ENCODE measurements around the gene COL4A6. TPM values are rescaled to one million over a fixed set of nuclear protein-coding genes. Genes with fewer than 3 reads are reported as not detected.

Gene COL4A6
- total RNA-seq, 1 donor from 2014 or later: 1.8 TPM

GRCh38 chrX:108310506-108310905 is 127.7 kb downstream of the COL4A6 start:
- intact Hi-C loops (cut with DNase I): no loop called here
- DNase-seq: no peak
- TF ChIP-seq CTCF (IDR thresholded peaks at IDR 0.05): no peak

GRCh38 chrX:108309144-108309543 is 129.1 kb downstream of the COL4A6 start:
- no peaks in the 10 kb centered on the region for H3K9me3 ChIP-seq
- no peaks in the 10 kb centered on the region for H3K36me3 ChIP-seq
- no peak overlapping the region for H3K4me3 ChIP-seq
- no peaks in the 10 kb centered on the region for H3K4me1 ChIP-seq
- DNase-seq (no peak), ATAC-seq (no peak)
- no peaks in the 10 kb centered on the region for H3K27me3 ChIP-seq
- intact Hi-C loops (cut with DNase I): no loop called here
- no peak for TF ChIP-seq CTCF (IDR thresholded peaks at IDR 0.05)
- no peak overlapping the region for H3K27ac ChIP-seq

More at GRCh38 chrX:108310506-108310905, 127.7 kb downstream of the COL4A6 start:
- no peaks in the 10 kb centered on the region for H3K4me1 ChIP-seq
- no peaks in the 10 kb centered on the region for H3K36me3 ChIP-seq
- ATAC-seq: no peak
- H3K27ac ChIP-seq: no peak overlapping the region
- no peak overlapping the region for H3K4me3 ChIP-seq
- no peaks in the 10 kb centered on the region for H3K27me3 ChIP-seq
- no peaks in the 10 kb centered on the region for H3K9me3 ChIP-seq

- no peaks in the 10 kb centered on the region for H3K9me3 ChIP-seq
- H3K27me3 ChIP-seq: no peaks in the 10 kb centered on the region
- no peak for TF ChIP-seq CTCF (IDR thresholded peaks at IDR 0.05)
- no peaks in the 10 kb centered on the region for H3K36me3 ChIP-seq
- peak; percentile 68 for DNase-seq
- H3K4me3 ChIP-seq: no peak overlapping the region
- intact Hi-C loops (cut with DNase I): no loop called here
- no peaks in the 10 kb centered on the region for H3K4me1 ChIP-seq
- ATAC-seq: peak; percentile 98
- H3K27ac ChIP-seq: no peak overlapping the region
Observed at GRCh38 chrX:108307132-108308085, 130.8 kb downstream of the COL4A6 start.

GRCh38 chrX:108306086-108306485 is 132.1 kb downstream of the COL4A6 start:
- no peaks in the 10 kb centered on the region for H3K36me3 ChIP-seq
- H3K27me3 ChIP-seq: no peaks in the 10 kb centered on the region
- ATAC-seq (no peak), DNase-seq (no peak)
- intact Hi-C loops (cut with DNase I): no loop called here
- no peak overlapping the region for H3K27ac ChIP-seq
- no peak for TF ChIP-seq CTCF (IDR thresholded peaks at IDR 0.05)
- no peaks in the 10 kb centered on the region for H3K4me1 ChIP-seq
- no peak overlapping the region for H3K4me3 ChIP-seq
- no peaks in the 10 kb centered on the region for H3K9me3 ChIP-seq

GRCh38 chrX:108304757-108305156 is 133.5 kb downstream of the COL4A6 start:
- no peak for DNase-seq
- H3K4me3 ChIP-seq: no peak overlapping the region
- no peaks in the 10 kb centered on the region for H3K27me3 ChIP-seq
- TF ChIP-seq CTCF (IDR thresholded peaks at IDR 0.05): no peak
- no peak overlapping the region for H3K27ac ChIP-seq
- H3K36me3 ChIP-seq: no peaks in the 10 kb centered on the region
- H3K4me1 ChIP-seq: no peaks in the 10 kb centered on the region
- intact Hi-C loops (cut with DNase I): no loop called here
- H3K9me3 ChIP-seq: no peaks in the 10 kb centered on the region
- ATAC-seq: no peak

Data from upper lobe of right lung (tissue), 1 donor.